ENCODE data around the gene UCK1. TPM values are rescaled to one million over a fixed set of nuclear protein-coding genes. Genes with fewer than 3 reads are reported as not detected.

The UCK1 gene
- 14.0 TPM for polyA plus RNA-seq (2013, experiment 1 of 2)
- polyA plus RNA-seq (2013, experiment 2 of 2), result 14.2 TPM

DNA sequence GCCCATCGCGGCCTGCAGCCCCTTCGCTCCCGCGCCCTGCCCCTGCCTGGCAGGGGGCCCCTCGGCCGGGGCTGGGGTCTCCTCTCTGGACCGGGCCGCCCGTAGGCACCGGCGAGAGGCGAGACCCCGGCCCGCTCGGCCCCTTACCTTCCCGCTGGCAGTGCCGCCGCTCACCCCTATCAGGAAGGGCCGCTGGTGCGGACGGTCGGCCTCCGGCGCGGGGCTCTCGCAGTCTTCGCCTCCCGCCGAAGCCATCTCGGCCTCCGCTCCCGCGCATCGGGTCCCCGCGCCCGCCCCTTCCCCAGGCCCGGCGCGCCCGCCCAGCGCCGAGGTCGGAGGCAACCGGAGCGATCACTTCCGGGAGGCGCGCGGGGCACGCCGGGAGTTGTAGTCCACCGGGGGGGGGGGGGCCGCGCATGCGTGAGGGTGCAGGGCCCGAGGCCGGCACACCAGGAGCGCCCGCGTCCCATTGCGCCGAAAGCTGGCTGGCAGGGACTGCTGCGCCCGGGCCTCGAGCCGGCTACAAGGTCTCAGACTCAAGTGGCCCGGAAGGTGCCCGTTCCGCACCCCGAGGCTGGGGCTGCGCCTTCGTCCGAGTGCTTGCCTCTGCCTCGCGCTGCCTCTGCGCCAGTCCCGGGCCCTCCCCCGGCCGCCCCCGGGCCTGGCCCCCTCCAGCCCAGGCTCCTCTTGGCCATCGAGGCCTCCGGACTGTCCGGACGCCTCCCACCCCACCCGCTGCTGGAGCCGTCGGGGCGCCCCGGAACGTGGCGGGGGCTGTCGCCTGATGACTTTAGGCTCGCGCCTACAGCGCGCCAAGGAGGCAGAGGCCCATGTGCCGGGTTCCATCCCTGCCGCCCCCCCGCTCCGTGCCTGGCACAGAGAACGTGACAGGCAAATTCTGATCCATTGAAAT lies at the start of gene UCK1:
UCK1 (minus strand) TSS at position 344 of the 913 bp plus-strand sequence; CDS start at position 255, 89 bp downstream.
- peak within 1 kb of the TSS; percentile 86 for H2BK120ac ChIP-seq (ENCODE audit: low read depth, low read length)
- H3K18ac ChIP-seq (ENCODE audit: low read depth in 1 of 2, low read length in 2 of 2), result peak within 1 kb of the TSS; percentile 77 to 92
- DNase-seq, result peak; percentile 80

DNA sequence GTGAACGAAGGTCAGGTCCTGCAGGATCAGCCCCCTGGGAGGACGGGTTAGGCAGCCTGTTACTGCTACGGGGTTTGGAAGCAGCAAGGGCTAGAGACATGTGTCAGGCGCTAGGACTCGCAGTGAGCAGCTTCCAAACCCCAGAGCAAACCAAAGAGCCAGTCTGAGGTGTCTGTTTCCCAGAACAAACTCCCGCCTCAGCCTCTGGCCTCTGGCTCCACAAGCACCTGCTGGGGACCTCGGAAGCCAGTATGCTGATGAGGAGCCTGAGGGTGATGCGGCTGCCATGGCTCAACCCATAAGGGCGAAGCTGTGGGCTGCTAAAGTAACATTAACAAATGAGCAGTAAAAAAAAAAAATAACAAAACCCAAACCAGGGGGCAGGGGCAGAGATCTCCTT lies 49.3 kb upstream of the UCK1 start:
- DNase-seq, result no peak
- Histone ChIP-seq H3K23ac (ENCODE audit: low read length in 2 of 2) (no peak overlapping the region), H3K4ac (ENCODE audit: low read depth in 1 of 2, low read length in 2 of 2) (no peak overlapping the region), H3K27ac (ENCODE audit: low read length, poor library complexity, severe bottlenecking) (no peak overlapping the region), H2BK12ac (ENCODE audit: low read length in 2 of 2) (no peak overlapping the region), H2BK5ac (ENCODE audit: low read depth, low read length, poor library complexity, severe bottlenecking) (no peak overlapping the region), H3K4me2 (ENCODE audit: low read length, poor library complexity, severe bottlenecking) (no peak overlapping the region), H2AFZ (ENCODE audit: low read depth, low read length) (no peak overlapping the region), H3K27me3 (ENCODE audit: control insufficient read depth in 1 of 2, insufficient read depth in 1 of 2, low read length in 2 of 2) (no peaks in the 10 kb centered on the region), H3K79me1 (replicated peaks; ENCODE audit: low read length, poor library complexity, severe bottlenecking) (no peaks in the 10 kb centered on the region), H3K36me3 (ENCODE audit: control insufficient read depth in 1 of 2, insufficient read depth in 2 of 2, low read depth in 1 of 2, low read length in 2 of 2) (peaks cover 91 to 93% of the 10 kb centered on the region in 2 experiments), H3K14ac (ENCODE audit: low read length in 2 of 2) (no peak overlapping the region), H4K91ac (ENCODE audit: low read length) (no peak overlapping the region), H3K9ac (ENCODE audit: low read length) (no peak overlapping the region), H2BK15ac (ENCODE audit: low read depth, poor library complexity, severe bottlenecking) (no peak overlapping the region), H3K4me3 (ENCODE audit: insufficient read depth in 1 of 2, low read depth in 1 of 2, low read length in 2 of 2) (no peak overlapping the region), H3K4me1 (ENCODE audit: control insufficient read depth, insufficient read depth, low read depth, low read length) (peaks cover 1% of the 10 kb centered on the region), H4K8ac (ENCODE audit: low read length) (no peak overlapping the region), H2AK5ac (ENCODE audit: low read length, severe bottlenecking) (no peak overlapping the region), H2BK120ac (ENCODE audit: low read depth, low read length) (no peak overlapping the region), H3K18ac (ENCODE audit: low read depth in 1 of 2, low read length in 2 of 2) (no peak overlapping the region), H3K9me3 (ENCODE audit: control insufficient read depth, low read length) (no peaks in the 10 kb centered on the region)
- WGBS, result 97% methylated on average over 7 of the region's 9 CpGs

More for the DNA sequence above, at the start of gene UCK1:
- Histone ChIP-seq H2AFZ (ENCODE audit: low read depth, low read length) (peak within 1 kb of the TSS; percentile 91), H2BK12ac (ENCODE audit: low read length in 2 of 2) (no peak within 1 kb of the TSS), H3K4me3 (ENCODE audit: insufficient read depth in 1 of 2, low read depth in 1 of 2, low read length in 2 of 2) (peak within 1 kb of the TSS; percentile 94 to 97), H2BK5ac (ENCODE audit: low read depth, low read length, poor library complexity, severe bottlenecking) (no peak within 1 kb of the TSS), H3K27ac (ENCODE audit: low read length, poor library complexity, severe bottlenecking) (no peak within 1 kb of the TSS), H3K14ac (ENCODE audit: low read length in 2 of 2) (peak within 1 kb of the TSS in 1 of 2 experiments; percentile 89), H4K91ac (ENCODE audit: low read length) (peak within 1 kb of the TSS; percentile 71), H4K8ac (ENCODE audit: low read length) (peak within 1 kb of the TSS; percentile 100), H3K9ac (ENCODE audit: low read length) (peak within 1 kb of the TSS; percentile 92), H3K9me3 (ENCODE audit: control insufficient read depth, low read length) (no peaks in the 10 kb centered on the region), H3K4me2 (ENCODE audit: low read length, poor library complexity, severe bottlenecking) (peak within 1 kb of the TSS; percentile 88), H3K23ac (ENCODE audit: low read length in 2 of 2) (peak within 1 kb of the TSS in 1 of 2 experiments; percentile 2), H3K4ac (ENCODE audit: low read depth in 1 of 2, low read length in 2 of 2) (peak within 1 kb of the TSS; percentile 80 to 91), H3K36me3 (ENCODE audit: control insufficient read depth in 1 of 2, insufficient read depth in 2 of 2, low read depth in 1 of 2, low read length in 2 of 2) (peaks cover 33 to 34% of the 10 kb centered on the region in 2 experiments), H3K4me1 (ENCODE audit: control insufficient read depth, insufficient read depth, low read depth, low read length) (peaks cover 16% of the 10 kb centered on the region), H3K27me3 (ENCODE audit: control insufficient read depth in 1 of 2, insufficient read depth in 1 of 2, low read length in 2 of 2) (peaks cover 0 to 6% of the 10 kb centered on the region in 2 experiments), H3K79me1 (replicated peaks; ENCODE audit: low read length, poor library complexity, severe bottlenecking) (peaks cover 21% of the 10 kb centered on the region), H2AK5ac (ENCODE audit: low read length, severe bottlenecking) (no peak within 1 kb of the TSS), H2BK15ac (ENCODE audit: low read depth, poor library complexity, severe bottlenecking) (peak within 1 kb of the TSS; percentile 74)
- 16% methylated on average over 89 of the region's 103 CpGs for WGBS

DNA sequence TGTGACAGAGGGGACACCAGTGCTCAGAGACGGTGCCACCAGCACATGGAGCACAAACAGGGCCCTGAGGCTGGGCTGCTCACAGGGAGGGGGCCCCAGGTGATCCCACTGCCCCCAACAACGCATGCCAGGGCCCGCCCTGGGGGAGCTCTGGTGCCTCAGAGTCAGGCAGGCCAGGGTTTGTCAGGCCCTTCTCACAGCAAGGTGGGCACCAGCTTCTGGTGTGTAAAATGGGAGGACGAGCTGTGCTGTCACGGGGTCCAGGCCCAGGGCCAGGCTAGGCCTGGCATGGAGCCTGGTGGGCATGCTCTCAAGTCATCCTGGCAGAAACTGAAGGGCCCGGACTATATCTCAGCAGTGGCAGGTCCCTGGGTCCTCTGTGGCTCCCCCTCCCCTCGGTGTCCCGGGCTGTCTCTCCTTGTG lies 48.7 kb upstream of the UCK1 start:
- Histone ChIP-seq H2AFZ (ENCODE audit: low read depth, low read length) (no peak overlapping the region), H3K4me1 (ENCODE audit: control insufficient read depth, insufficient read depth, low read depth, low read length) (no peaks in the 10 kb centered on the region), H3K18ac (ENCODE audit: low read depth in 1 of 2, low read length in 2 of 2) (no peak overlapping the region), H3K9me3 (ENCODE audit: control insufficient read depth, low read length) (no peaks in the 10 kb centered on the region), H3K79me1 (replicated peaks; ENCODE audit: low read length, poor library complexity, severe bottlenecking) (no peaks in the 10 kb centered on the region), H3K4ac (ENCODE audit: low read depth in 1 of 2, low read length in 2 of 2) (no peak overlapping the region), H2BK12ac (ENCODE audit: low read length in 2 of 2) (no peak overlapping the region), H2BK5ac (ENCODE audit: low read depth, low read length, poor library complexity, severe bottlenecking) (no peak overlapping the region), H3K4me2 (ENCODE audit: low read length, poor library complexity, severe bottlenecking) (no peak overlapping the region), H3K23ac (ENCODE audit: low read length in 2 of 2) (no peak overlapping the region), H4K91ac (ENCODE audit: low read length) (no peak overlapping the region), H2AK5ac (ENCODE audit: low read length, severe bottlenecking) (no peak overlapping the region), H3K27ac (ENCODE audit: low read length, poor library complexity, severe bottlenecking) (no peak overlapping the region), H2BK120ac (ENCODE audit: low read depth, low read length) (no peak overlapping the region), H3K36me3 (ENCODE audit: control insufficient read depth in 1 of 2, insufficient read depth in 2 of 2, low read depth in 1 of 2, low read length in 2 of 2) (peaks cover 91 to 93% of the 10 kb centered on the region in 2 experiments), H2BK15ac (ENCODE audit: low read depth, poor library complexity, severe bottlenecking) (no peak overlapping the region), H4K8ac (ENCODE audit: low read length) (no peak overlapping the region), H3K9ac (ENCODE audit: low read length) (no peak overlapping the region), H3K14ac (ENCODE audit: low read length in 2 of 2) (no peak overlapping the region), H3K4me3 (ENCODE audit: insufficient read depth in 1 of 2, low read depth in 1 of 2, low read length in 2 of 2) (no peak overlapping the region), H3K27me3 (ENCODE audit: control insufficient read depth in 1 of 2, insufficient read depth in 1 of 2, low read length in 2 of 2) (no peaks in the 10 kb centered on the region)
- 94% methylated on average over 8 of the region's 8 CpGs for WGBS
- no peak for DNase-seq

DNA sequence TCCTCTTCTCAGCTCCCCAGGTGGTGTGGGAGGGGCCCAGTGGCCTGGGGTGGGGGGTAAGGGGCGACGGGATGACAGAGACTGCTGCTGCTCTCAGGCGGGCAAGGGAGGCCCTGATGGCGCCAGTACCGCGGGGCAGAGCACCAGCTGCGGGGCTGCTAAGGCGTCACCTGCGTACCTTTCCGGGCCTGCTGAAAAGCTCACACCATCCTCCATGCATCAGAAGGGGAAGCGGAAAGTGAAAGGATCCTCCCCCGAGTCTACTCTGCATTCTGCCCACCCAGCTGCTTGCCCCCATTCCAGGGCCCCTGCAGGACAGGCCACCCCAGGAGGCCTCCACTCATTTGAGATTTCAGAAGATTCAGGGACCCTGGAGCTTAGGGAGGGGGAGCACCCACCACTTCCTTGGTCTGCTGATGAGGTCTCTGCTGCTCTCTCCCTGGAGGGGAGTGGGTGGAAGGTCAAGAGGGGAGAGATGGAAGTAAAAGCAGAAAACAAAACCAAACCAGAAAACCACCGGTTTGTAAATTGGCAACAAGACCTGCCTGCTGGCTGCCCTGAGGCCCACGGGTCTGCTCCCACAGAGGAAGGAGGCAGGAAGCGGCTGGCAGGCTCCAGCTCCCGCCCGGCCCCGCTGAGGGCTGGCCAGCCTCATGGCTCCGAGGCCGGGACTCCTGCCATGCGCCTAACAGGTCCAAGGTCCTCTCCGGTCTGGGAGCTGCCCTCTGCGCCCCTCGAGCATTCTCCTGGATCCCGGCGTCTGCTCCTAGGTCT lies 47.9 kb upstream of the UCK1 start:
- no peak overlapping the region for H3K18ac ChIP-seq (ENCODE audit: low read depth in 1 of 2, low read length in 2 of 2)
- H2BK5ac ChIP-seq (ENCODE audit: low read depth, low read length, poor library complexity, severe bottlenecking), result no peak overlapping the region
- DNase-seq, result no peak
- no peak overlapping the region for H3K27ac ChIP-seq (ENCODE audit: low read length, poor library complexity, severe bottlenecking)
- no peak overlapping the region for H4K91ac ChIP-seq (ENCODE audit: low read length)
- no peak overlapping the region for H2AFZ ChIP-seq (ENCODE audit: low read depth, low read length)
- H2AK5ac ChIP-seq (ENCODE audit: low read length, severe bottlenecking), result no peak overlapping the region
- no peak overlapping the region for H2BK12ac ChIP-seq (ENCODE audit: low read length in 2 of 2)
- H3K4me2 ChIP-seq (ENCODE audit: low read length, poor library complexity, severe bottlenecking), result no peak overlapping the region
- no peaks in the 10 kb centered on the region for H3K79me1 ChIP-seq (replicated peaks; ENCODE audit: low read length, poor library complexity, severe bottlenecking)
- no peak overlapping the region for H3K4ac ChIP-seq (ENCODE audit: low read depth in 1 of 2, low read length in 2 of 2)
- WGBS, result 93% methylated on average over 25 of the region's 26 CpGs
- peaks cover 83 to 88% of the 10 kb centered on the region in 2 experiments for H3K36me3 ChIP-seq (ENCODE audit: control insufficient read depth in 1 of 2, insufficient read depth in 2 of 2, low read depth in 1 of 2, low read length in 2 of 2)
- H3K14ac ChIP-seq (ENCODE audit: low read length in 2 of 2), result no peak overlapping the region
- H2BK15ac ChIP-seq (ENCODE audit: low read depth, poor library complexity, severe bottlenecking), result no peak overlapping the region
- H3K4me3 ChIP-seq (ENCODE audit: insufficient read depth in 1 of 2, low read depth in 1 of 2, low read length in 2 of 2), result no peak overlapping the region
- H3K9ac ChIP-seq (ENCODE audit: low read length), result no peak overlapping the region
- H4K8ac ChIP-seq (ENCODE audit: low read length), result no peak overlapping the region
- H3K23ac ChIP-seq (ENCODE audit: low read length in 2 of 2), result no peak overlapping the region
- H3K4me1 ChIP-seq (ENCODE audit: control insufficient read depth, insufficient read depth, low read depth, low read length), result no peaks in the 10 kb centered on the region
- no peaks in the 10 kb centered on the region for H3K9me3 ChIP-seq (ENCODE audit: control insufficient read depth, low read length)
- H3K27me3 ChIP-seq (ENCODE audit: control insufficient read depth in 1 of 2, insufficient read depth in 1 of 2, low read length in 2 of 2), result no peaks in the 10 kb centered on the region
- no peak overlapping the region for H2BK120ac ChIP-seq (ENCODE audit: low read depth, low read length)

All from mesenchymal stem cell (in vitro differentiated cells and primary cell).